TTC549 (cell line): Measurements from ENCODE around the gene RALGAPA2.

Source experiments
- FAIRE-seq: peaks from 2 replicates; lab custom pipeline; 2012; peaks lifted over from hg19 to GRCh38; lab: Jason Lieb, UNC

RALGAPA2 gene

DNA sequence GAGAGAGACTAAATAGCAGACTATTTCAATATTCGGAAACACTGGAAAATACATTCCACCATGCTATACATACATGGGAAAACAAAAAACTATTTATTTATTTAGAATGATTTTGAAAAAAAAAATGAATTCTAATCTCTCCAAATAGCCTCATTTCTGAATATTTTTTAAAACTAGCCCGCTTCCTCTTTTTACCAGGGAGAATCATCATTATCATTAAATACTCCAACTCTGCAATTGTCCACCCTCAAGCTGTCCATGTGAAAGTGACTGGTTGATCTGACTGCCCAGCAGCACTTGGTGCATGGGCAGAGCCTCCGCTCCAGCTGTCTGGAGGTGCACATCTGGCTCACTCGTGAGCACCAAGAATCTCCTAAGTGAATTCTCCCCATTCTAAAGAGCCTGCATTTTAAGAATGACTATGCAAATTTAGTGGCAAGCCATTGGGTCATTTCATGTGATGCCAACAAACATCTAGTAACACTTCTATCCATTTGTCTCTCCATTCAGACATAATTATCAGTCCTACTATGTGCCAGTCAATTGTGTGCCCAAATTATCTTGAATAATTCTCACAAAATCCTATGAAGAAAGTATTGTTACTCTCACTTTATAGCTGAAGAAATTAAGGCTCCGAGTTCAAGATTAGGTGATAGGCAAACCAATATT, 279.7 kb downstream of the RALGAPA2 start:
- no peak for FAIRE-seq

- no peak for FAIRE-seq
Observed at GRCh38 chr20:20430066-20430465, 282.4 kb downstream of the RALGAPA2 start.

DNA sequence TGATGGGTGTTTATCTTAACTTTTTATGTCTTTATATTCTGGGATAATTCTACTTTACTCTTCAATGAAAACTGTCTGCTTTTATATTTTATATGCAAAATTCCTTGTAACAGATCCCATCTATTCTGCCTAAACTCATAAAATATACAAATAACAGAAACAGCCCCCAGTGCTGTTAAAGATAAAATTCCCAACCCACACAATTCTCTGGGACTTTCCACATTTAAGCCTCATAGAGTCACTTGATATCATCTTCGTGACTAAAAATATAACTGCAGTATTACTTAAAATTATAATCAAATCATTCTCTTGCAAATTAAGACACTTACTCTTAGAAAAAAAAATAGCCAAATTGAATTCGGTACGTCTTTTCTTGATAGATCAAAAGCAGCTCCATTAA, 284.4 kb downstream of the RALGAPA2 start:
- no peak for FAIRE-seq

DNA sequence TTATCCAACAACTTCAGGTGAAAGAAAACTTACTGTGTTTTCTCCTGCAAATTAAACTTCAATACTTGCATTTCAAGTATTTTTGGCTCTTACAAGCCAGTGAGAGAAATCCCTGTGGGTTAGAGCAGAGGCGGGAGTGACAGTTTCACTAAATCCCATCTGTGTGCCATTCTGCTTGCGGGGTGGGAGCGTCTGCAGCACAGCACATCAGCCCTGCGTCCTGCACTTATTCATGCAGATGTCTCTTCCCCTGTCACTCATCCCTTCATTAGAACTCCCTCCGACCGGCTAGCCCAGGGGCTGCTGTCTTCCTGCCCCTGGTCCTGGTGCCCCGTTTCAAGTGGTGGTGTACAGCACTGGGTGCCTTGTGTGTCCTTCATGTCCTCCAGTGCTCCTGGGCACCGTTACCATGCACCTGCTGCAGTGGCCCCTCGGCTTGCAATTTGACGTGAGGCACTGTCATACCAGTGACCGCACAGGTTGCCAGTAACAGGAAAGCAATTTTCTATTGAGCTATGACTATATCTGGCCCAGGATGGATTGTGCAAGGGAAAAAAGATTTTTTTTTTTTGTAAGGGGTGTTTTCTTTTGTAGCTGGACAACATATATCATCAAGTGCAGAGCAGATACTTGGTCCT, 285.1 kb downstream of the RALGAPA2 start:
- FAIRE-seq, result no peak

DNA sequence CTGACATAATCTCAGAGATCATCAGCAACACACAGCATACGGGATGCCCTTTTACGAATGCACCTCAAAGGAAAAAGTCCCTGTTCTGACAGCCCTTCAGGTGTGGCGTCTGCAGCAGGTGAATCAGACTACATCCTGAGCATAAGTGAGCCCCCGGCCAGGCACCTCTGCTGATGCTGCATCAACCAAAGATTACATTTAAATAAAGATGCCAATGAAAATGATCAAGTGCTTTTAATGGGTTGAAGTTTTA, 285.9 kb downstream of the RALGAPA2 start:
- FAIRE-seq, result no peak

GRCh38 chr20:20425823-20426654, 286.4 kb downstream of the RALGAPA2 start:
- FAIRE-seq, result no peak

- no peak for FAIRE-seq
Observed at GRCh38 chr20:20423117-20423516, 289.3 kb downstream of the RALGAPA2 start.

- no peak for FAIRE-seq
Observed at GRCh38 chr20:20417876-20418676, 294.4 kb downstream of the RALGAPA2 start.

DNA sequence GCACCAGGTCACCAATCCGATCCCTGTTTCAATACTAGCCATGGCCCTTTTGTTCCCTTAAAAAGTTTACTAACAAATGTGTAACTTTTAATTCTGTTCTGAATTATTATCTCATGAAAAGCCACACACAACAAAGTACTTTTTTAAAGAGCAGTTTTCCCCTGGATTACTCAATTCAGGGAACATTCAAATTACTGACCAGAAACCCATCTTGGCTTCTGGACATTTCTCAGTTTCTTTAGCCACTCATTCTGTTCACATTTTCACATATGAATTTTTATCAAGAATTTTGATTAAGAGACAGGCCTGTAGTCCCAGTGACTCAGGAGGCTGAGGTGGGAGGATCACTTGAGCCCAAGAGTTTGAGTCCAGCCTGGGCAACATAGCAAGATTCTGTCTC, 297.1 kb downstream of the RALGAPA2 start:
- no peak for FAIRE-seq

- no peak for FAIRE-seq
Observed at GRCh38 chr20:20414640-20415220, 297.7 kb downstream of the RALGAPA2 start.

GRCh38 chr20:20413810-20414281, 298.6 kb downstream of the RALGAPA2 start:
- FAIRE-seq, result no peak

DNA sequence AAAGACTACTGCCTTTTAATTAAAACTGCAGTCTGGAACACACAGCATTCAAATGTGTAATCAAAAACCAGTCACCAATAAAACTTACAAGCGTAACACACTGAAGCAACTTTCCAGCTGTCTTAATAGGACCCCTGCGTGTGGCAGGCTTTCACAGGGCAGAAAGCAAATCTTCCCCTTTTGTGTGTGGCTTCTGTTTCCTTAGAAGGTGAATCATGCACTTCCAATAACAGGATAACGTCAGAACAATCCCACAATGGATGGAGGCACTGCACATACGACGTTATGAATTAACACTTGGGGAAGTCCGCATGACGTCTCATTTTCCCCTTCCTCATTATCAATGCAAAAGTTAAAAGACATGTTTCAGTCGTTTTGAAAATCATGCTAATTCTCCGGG, 299.7 kb downstream of the RALGAPA2 start:
- FAIRE-seq, result no peak

- FAIRE-seq, result no peak
Observed at GRCh38 chr20:20411836-20412235, 300.6 kb downstream of the RALGAPA2 start.

- no peak for FAIRE-seq
Observed at GRCh38 chr20:20411402-20411801, 301.0 kb downstream of the RALGAPA2 start.

GRCh38 chr20:20410678-20411077, 301.8 kb downstream of the RALGAPA2 start:
- no peak for FAIRE-seq

DNA sequence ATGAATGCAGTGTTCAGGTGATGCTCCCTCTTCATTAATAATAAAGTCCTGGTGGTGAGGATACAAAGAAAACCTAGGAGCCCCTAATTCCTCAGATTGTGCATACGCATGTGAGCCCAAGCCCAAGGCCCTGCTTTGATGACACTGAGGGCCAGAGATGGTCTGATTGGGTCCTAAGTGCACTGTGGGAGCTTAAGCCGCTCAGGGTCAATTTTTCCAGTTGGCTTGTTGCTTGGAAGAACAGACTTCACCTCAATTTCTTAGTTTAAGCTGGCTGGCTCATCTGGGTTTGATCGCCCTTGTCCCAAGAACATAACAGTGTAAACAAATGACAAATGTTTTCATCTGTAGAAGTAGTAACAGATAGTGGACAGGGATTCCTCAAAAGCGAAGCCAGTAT, 303.1 kb downstream of the RALGAPA2 start:
- no peak for FAIRE-seq

DNA sequence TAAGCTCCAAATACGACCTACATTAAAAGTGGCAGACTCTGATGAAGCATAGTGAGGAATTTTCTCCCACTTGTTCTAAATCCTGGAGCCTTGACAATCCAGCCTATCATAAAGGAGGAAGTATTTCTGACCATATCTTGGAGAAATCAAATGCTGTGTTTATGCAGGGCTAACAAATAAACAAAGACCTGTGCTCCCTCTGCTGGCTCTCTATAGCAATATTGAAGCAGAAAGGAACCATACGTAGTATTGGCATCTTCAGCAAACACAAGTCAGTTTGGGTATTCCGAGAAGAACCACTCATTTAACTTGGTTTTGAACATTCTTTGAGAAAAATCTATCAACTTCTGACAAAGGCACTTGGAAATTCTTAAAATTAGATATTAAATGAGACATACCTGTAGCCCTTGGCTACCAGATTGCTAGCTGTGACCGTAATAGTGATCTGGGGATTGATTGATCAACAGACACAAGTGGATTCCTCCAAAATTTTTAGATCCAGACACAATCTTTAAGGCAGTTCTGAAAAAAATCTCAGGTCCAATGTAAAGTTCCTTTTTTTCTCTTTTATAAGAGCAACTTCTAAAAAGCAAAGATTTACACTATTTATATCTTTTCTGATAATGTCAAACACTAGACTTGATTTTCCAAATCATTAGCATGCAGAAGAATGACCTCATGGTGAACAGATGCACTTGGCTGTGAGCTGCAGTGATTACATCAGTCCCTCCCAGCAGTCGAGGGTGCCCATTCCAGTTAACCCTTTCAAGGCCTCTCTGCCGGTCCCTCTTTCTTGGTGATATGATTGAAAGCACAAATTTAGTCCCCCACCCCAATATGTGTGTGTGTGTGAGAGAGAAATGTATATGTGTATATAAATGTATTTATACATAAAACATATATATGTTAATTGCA, 304.3 kb downstream of the RALGAPA2 start:
- FAIRE-seq, result no peak

DNA sequence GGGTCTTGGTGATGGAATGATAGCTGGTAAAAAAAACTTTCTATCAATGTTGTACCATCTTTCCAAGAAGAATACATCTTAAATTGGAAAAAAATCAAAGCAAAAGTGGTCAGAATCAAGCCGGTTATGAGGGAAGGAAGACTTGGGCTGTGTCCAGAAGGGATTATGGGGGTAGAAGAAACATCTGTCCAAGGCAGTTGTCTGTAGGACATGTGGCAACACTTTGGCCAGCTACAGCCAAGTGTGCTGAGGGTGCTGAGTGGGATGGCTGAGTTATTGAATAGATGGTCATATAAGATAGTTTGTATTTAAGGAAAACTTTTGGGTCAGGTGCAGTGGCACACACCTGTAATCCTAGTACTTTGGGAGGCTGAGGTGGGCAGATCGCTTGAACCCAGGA, 306.1 kb downstream of the RALGAPA2 start:
- no peak for FAIRE-seq

- FAIRE-seq, result no peak
Observed at GRCh38 chr20:20405623-20406022, 306.8 kb downstream of the RALGAPA2 start.

DNA sequence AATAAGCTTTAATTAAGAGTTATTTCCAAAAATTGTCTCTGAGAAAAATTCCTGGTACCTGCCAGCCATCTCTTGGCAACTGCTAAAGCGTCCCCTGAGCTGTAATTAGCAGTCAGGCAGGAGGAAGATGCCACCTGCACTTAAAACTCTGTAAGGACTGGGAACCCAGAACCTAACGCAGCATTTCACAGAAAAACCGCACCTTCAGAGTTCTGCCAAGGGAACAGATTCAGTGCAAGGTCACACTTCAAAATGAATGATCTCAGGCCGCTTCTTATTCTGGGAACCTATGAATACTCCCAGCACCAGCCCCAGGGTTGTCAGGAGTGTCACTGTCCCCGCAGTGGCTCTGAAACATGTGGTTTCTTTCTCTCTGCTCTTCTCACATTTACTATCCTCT, 307.8 kb downstream of the RALGAPA2 start:
- no peak for FAIRE-seq

DNA sequence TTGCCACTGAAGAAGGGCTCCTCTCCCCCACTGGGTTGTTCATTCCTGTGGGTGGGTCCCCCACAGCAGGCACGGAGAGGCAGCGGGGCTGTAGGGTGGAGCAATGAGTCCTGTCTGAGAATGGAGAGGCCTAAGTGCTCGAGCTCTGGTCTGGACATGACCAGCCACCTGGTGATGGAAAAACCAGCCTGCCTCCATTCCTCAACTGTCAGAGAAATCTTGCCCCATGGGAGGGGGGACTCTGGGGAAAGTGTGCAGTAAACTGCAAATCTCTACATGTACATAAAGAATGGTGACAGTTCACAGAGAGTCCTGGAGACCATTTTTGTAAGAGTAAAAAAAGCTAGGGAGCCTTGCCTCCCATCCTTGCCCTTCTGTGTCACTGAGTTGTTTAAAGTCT, 310.5 kb downstream of the RALGAPA2 start:
- no peak for FAIRE-seq
